Naive thymus-derived CD4-positive, alpha-beta T cell (primary cell): ENCODE measurements around the gene CDC25C. TPM values are rescaled to one million over a fixed set of nuclear protein-coding genes. Genes with fewer than 3 reads are reported as not detected.

Source experiments
- ATAC-seq: fragments of 150-1000 bp; cut with Tn5 transposase; 2 replicates; pipeline ENCODE4 v1.10.0; 2021; ENCODE audit warnings: mild to moderate bottlenecking, moderate library complexity
- CTCF ChIA-PET: fragments of 350-600 bp; sonication (Branson Sonifier 250); formaldehyde crosslinking; loops from one replicate; lab custom pipeline; 2021; ENCODE audit warnings: antibody characterized with exemption; lab: Charles Lee
- POLR2A ChIA-PET: fragments of 350-600 bp; sonication (Branson Sonifier 250); formaldehyde crosslinking; loops from one replicate; lab custom pipeline; 2021; ENCODE audit warnings: antibody characterized with exemption, inconsistent platforms; lab: Charles Lee
- DNase-seq, 9 donors: peaks; one replicate each; pipeline versions ENCODE4 v3.0.0 to v3.0.0-alpha.2; 2020 to 2022; ENCODE audit warnings: mixed read lengths in 1 of 9
- H3K27ac ChIP-seq: one replicate; pipeline ENCODE4 v1.7.0; 2013; ENCODE audit warnings: mild to moderate bottlenecking, low read depth, low read length, moderate library complexity
- H3K27me3 ChIP-seq, 2 donors: one replicate each; pipeline ENCODE4 v1.7.0; 2013; ENCODE audit warnings: low read length in 2 of 2, mild to moderate bottlenecking in 2 of 2, moderate library complexity in 2 of 2; ENCODE audit not compliant: control insufficient read depth in 2 of 2, insufficient read depth in 2 of 2
- H3K36me3 ChIP-seq, 3 experiments: 1 replicate in 2 of 3; 2 replicates in 1 of 3; pipeline ENCODE4 v1.7.0; 2013; ENCODE audit warnings: low read length in 3 of 3, mild to moderate bottlenecking in 3 of 3, moderate library complexity in 1 of 3; ENCODE audit not compliant: insufficient read depth in 3 of 3, control insufficient read depth in 2 of 3
- H3K4me1 ChIP-seq, 2 donors: one replicate each; pipeline ENCODE4 v1.7.0; 2013; ENCODE audit warnings: low read length in 2 of 2, mild to moderate bottlenecking in 2 of 2, moderate library complexity in 1 of 2; ENCODE audit not compliant: control insufficient read depth in 2 of 2, insufficient read depth in 2 of 2
- H3K4me3 ChIP-seq: 2 replicates; pipeline ENCODE4 v1.7.0; 2013; ENCODE audit warnings: mild to moderate bottlenecking, low read length
- H3K9me3 ChIP-seq, 3 experiments: 1 replicate in 2 of 3; 2 replicates in 1 of 3; pipeline ENCODE4 v1.7.0; 2013; ENCODE audit warnings: low read length in 3 of 3; ENCODE audit not compliant: control insufficient read depth in 2 of 3
- H3K27ac Mint-ChIP-seq, 9 donors: one replicate each; pipeline ENCODE4 v1.8.0; 2020 to 2022; ENCODE audit warnings: mixed read lengths in 9 of 9, mild to moderate bottlenecking in 8 of 9, moderate library complexity in 5 of 9, inconsistent platforms in 2 of 9
- H3K27me3 Mint-ChIP-seq, 5 donors: one replicate each; pipeline ENCODE4 v1.8.0; 2021 to 2022; ENCODE audit warnings: mixed read lengths in 5 of 5, mild to moderate bottlenecking in 1 of 5
- H3K36me3 Mint-ChIP-seq, 5 donors: one replicate each; pipeline ENCODE4 v1.8.0; 2020 to 2022; ENCODE audit warnings: mixed read lengths in 5 of 5, mild to moderate bottlenecking in 3 of 5, inconsistent platforms in 1 of 5
- H3K4me1 Mint-ChIP-seq, 7 donors: one replicate each; pipeline ENCODE4 v1.8.0; 2020 to 2022; ENCODE audit warnings: mixed read lengths in 7 of 7, mild to moderate bottlenecking in 3 of 7, inconsistent platforms in 1 of 7
- H3K4me3 Mint-ChIP-seq, 10 donors: one replicate each; pipeline ENCODE4 v1.8.0; 2020 to 2022; ENCODE audit warnings: mild to moderate bottlenecking in 10 of 10, mixed read lengths in 10 of 10, moderate library complexity in 6 of 10, inconsistent platforms in 2 of 10
- H3K9me3 Mint-ChIP-seq, 11 donors: one replicate each; pipeline ENCODE4 v1.8.0; 2020 to 2022; ENCODE audit warnings: mixed read lengths in 11 of 11, mild to moderate bottlenecking in 4 of 11, inconsistent platforms in 1 of 11, moderate library complexity in 1 of 11
- intact Hi-C, 2 donors: fragments of 100-400 bp; cut with micrococcal nuclease; formaldehyde crosslinking; loops; one replicate each; pipeline ENCODE4 v1.15.1; 2023
- polyA plus RNA-seq, 2 donors: library from polyadenylated mRNA; unstranded; fragments of 300-500 nt; fragmentation: Illumina TruSeq; gene quantifications; one replicate each; pipeline ENCODE4 v1.2.3, GENCODE V29; 2021
- total RNA-seq, 6 experiments: library from RNA in 5 of 6; stranded (reverse) in 5 of 6; gene quantifications; 1 replicate in 5 of 6; 2 replicates in 1 of 6; pipeline ENCODE4 v1.2.3 and lab custom pipeline; 2021 to 2026

The CDC25C gene
- total and polyA plus RNA-seq, 7 experiments from 2014 or later, result 9.8 TPM; not detected in 6

GRCh38 chr5:138354387-138354786 lies 22.8 kb upstream of the CDC25C start:
- Histone ChIP-seq H3K4me1 (peaks cover 18 to 32% of the 10 kb centered on the region in 2 donors), H3K27ac (peak overlapping the region; percentile 91), H3K27me3 (no peaks in the 10 kb centered on the region), H3K4me3 (peak overlapping the region; percentile 93), H3K9me3 (peaks cover 0 to 6% (median 0%) of the 10 kb centered on the region in 3 experiments), H3K36me3 (peaks cover 0 to 4% (median 0%) of the 10 kb centered on the region in 3 experiments)
- Mint-ChIP-seq H3K4me1 (peaks cover 32 to 55% (median 45%) of the 10 kb centered on the region in 7 donors), H3K9me3 (peaks cover 0 to 9% (median 0%) of the 10 kb centered on the region in 11 donors), H3K4me3 (peak overlapping the region; percentile 88 to 98 (median 96)), H3K27me3 (no peaks in the 10 kb centered on the region), H3K27ac (peak overlapping the region; percentile 89 to 98 (median 96)), H3K36me3 (peaks cover 0 to 14% (median 8%) of the 10 kb centered on the region in 5 donors)
- CTCF ChIA-PET, result interaction anchor here (0.6 to 4.0 kb wide), 5 partner anchors 14 to 1047 kb away, joined by 3 to 117 read pairs (median 4); partner anchors contain the start of gene FAM53C
- POLR2A ChIA-PET, result interaction anchor here (0.8 to 9.7 kb wide), 8 partner anchors 8 to 939 kb away, joined by 3 to 343 read pairs (median 6); partner anchors contain the start of genes CDC25C, EGR1, ETF1 and FAM53C
- intact Hi-C loops, result loop anchor here (5.0 to 10.0 kb wide), 6 partner anchors 53 to 1823 kb away; partner anchors contain the start of genes CYSTM1 (in 1 of the 2), FAM13B (in 1 of the 2), HNRNPA0 (in 1 of the 2) and MATR3 (in 1 of the 2)
- ATAC-seq, result no peak
- DNase-seq, result no peak

DNA sequence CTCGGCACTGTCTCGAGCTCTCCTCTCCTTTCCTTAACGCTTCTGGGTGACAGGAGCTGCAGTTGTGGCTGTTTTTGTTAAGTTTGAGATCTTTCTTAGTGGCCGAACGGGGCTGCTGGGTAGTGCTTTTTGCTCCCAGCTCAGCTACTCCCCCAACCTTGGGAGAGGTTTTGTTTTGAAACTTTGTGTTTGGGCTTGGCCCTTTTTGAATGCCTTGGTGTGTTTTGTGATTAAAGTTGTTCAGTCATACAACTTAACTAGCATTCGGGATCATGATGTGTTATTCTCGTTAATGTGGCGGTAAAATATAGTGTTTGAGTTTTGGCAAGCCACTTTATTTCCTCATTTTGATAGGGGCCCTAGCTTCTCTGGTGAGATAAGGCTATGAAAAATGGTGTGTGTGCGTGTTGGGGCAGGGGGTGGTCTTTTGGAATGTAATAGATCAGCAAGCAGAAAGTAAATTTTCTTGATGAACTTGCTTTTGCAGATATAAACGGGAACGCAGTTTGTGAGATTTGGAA lies 22.0 kb upstream of the CDC25C start:
- Histone ChIP-seq H3K9me3 (peaks cover 0 to 6% (median 0%) of the 10 kb centered on the region in 3 experiments), H3K4me1 (peaks cover 18 to 32% of the 10 kb centered on the region in 2 donors), H3K27ac (peak overlapping the region; percentile 91), H3K36me3 (peaks cover 0 to 8% (median 0%) of the 10 kb centered on the region in 3 experiments), H3K27me3 (no peaks in the 10 kb centered on the region), H3K4me3 (peak overlapping the region; percentile 93)
- intact Hi-C loops, result loop anchor here (1.0 to 10.0 kb wide), 13 partner anchors 15 to 1824 kb away; partner anchors contain the start of genes BRD8 (in 2 of the 2), CDC23 (in 1 of the 2), CYSTM1 (in 1 of the 2) and EGR1 (in 1 of the 2)
- Mint-ChIP-seq H3K4me1 (peaks cover 32 to 54% (median 45%) of the 10 kb centered on the region in 7 donors), H3K27ac (peak overlapping the region; percentile 89 to 98 (median 96)), H3K9me3 (peaks cover 0 to 9% (median 0%) of the 10 kb centered on the region in 11 donors), H3K27me3 (no peaks in the 10 kb centered on the region), H3K36me3 (peaks cover 0 to 14% (median 8%) of the 10 kb centered on the region in 5 donors), H3K4me3 (peak overlapping the region; percentile 88 to 98 (median 96))
- ATAC-seq (no peak), DNase-seq (peak in 3 of 9 donors; percentile 31 to 38 (median 34))
- ChIA-PET CTCF (interaction anchor here (0.7 to 4.0 kb wide), 10 partner anchors 12 to 226 kb away, joined by 3 to 117 read pairs (median 4); partner anchors contain the start of genes BRD8, FAM53C, KIF20A and REEP2), POLR2A (interaction anchor here (0.6 to 9.7 kb wide), 15 partner anchors 8 to 1755 kb away, joined by 3 to 343 read pairs (median 6); partner anchors contain the start of genes CDC23, CDC25C, EGR1 and ETF1)

GRCh38 chr5:138352722-138353559 lies 21.3 kb upstream of the CDC25C start:
- H3K4me3 ChIP-seq, result peak overlapping the region; percentile 93
- H3K4me1 ChIP-seq, result peaks cover 18 to 32% of the 10 kb centered on the region in 2 donors
- H3K36me3 ChIP-seq, result peaks cover 0 to 15% (median 4%) of the 10 kb centered on the region in 3 experiments
- POLR2A ChIA-PET, result interaction anchor here (0.7 to 9.7 kb wide), 15 partner anchors 9 to 989 kb away, joined by 3 to 343 read pairs (median 5); partner anchors contain the start of genes CDC23, CDC25C, EGR1 and ETF1
- H3K4me3 Mint-ChIP-seq, result peak overlapping the region; percentile 88 to 98 (median 96)
- peak overlapping the region; percentile 91 for H3K27ac ChIP-seq
- ATAC-seq (peak; percentile 63), DNase-seq (peak; percentile 69 to 85 (median 77))
- peaks cover 0 to 9% (median 0%) of the 10 kb centered on the region in 11 donors for H3K9me3 Mint-ChIP-seq
- H3K27me3 Mint-ChIP-seq, result no peaks in the 10 kb centered on the region
- H3K27ac Mint-ChIP-seq, result peak overlapping the region; percentile 89 to 98 (median 96)
- H3K27me3 ChIP-seq, result no peaks in the 10 kb centered on the region
- intact Hi-C loops, result loop anchor here (1.0 to 10.0 kb wide), 16 partner anchors 15 to 1824 kb away; partner anchors contain the start of genes BRD8 (in 2 of the 2), CDC23 (in 2 of the 2), CDC25C (in 2 of the 2) and ETF1 (in 2 of the 2)
- peaks cover 32 to 54% (median 46%) of the 10 kb centered on the region in 7 donors for H3K4me1 Mint-ChIP-seq
- peaks cover 0 to 6% (median 0%) of the 10 kb centered on the region in 3 experiments for H3K9me3 ChIP-seq
- CTCF ChIA-PET, result interaction anchor here (0.7 to 4.0 kb wide), 16 partner anchors 12 to 227 kb away, joined by 3 to 117 read pairs (median 5); partner anchors contain the start of genes BRD8, CDC25C, ETF1 and FAM53C
- H3K36me3 Mint-ChIP-seq, result peaks cover 0 to 12% (median 8%) of the 10 kb centered on the region in 5 donors

GRCh38 chr5:138352071-138352721 lies 20.6 kb upstream of the CDC25C start, which contains the start of gene KDM3B:
Gene KDM3B, plus strand, starts transcription at chr5:138352685. Its CDS starts 111 bp downstream, at chr5:138352796.
- peaks cover 0 to 9% (median 0%) of the 10 kb centered on the region in 11 donors for H3K9me3 Mint-ChIP-seq
- peaks cover 18 to 32% of the 10 kb centered on the region in 2 donors for H3K4me1 ChIP-seq
- CTCF ChIA-PET, result interaction anchor here (0.6 to 4.0 kb wide), 14 partner anchors 12 to 191 kb away, joined by 3 to 117 read pairs (median 5); partner anchors contain the start of genes BRD8, CDC25C, ETF1 and FAM53C
- H3K27me3 ChIP-seq, result no peaks in the 10 kb centered on the region
- DNase-seq (peak; percentile 82 to 100 (median 96)), ATAC-seq (peak; percentile 96)
- H3K27me3 Mint-ChIP-seq, result no peaks in the 10 kb centered on the region
- peak within 1 kb of the TSS; percentile 88 to 98 (median 96) for H3K4me3 Mint-ChIP-seq
- H3K4me1 Mint-ChIP-seq, result peaks cover 30 to 54% (median 48%) of the 10 kb centered on the region in 7 donors
- intact Hi-C loops, result loop anchor here (1.0 to 10.0 kb wide), 14 partner anchors 14 to 1825 kb away; partner anchors contain the start of genes CDC25C (in 2 of the 2), ETF1 (in 2 of the 2), FAM53C (in 2 of the 2) and CDC23 (in 1 of the 2)
- H3K4me3 ChIP-seq, result peak within 1 kb of the TSS; percentile 93
- H3K27ac ChIP-seq, result peak within 1 kb of the TSS; percentile 91
- H3K9me3 ChIP-seq, result peaks cover 0 to 6% (median 0%) of the 10 kb centered on the region in 3 experiments
- H3K36me3 ChIP-seq, result peaks cover 4 to 22% (median 5%) of the 10 kb centered on the region in 3 experiments
- POLR2A ChIA-PET, result interaction anchor here (0.7 to 9.7 kb wide), 8 partner anchors 15 to 223 kb away, joined by 3 to 343 read pairs (median 5); partner anchors contain the start of genes CDC25C, FAM53C, HSPA9 and KIF20A
- H3K27ac Mint-ChIP-seq, result peak within 1 kb of the TSS; percentile 90 to 98 (median 96)
- H3K36me3 Mint-ChIP-seq, result peaks cover 0 to 15% (median 12%) of the 10 kb centered on the region in 5 donors

DNA sequence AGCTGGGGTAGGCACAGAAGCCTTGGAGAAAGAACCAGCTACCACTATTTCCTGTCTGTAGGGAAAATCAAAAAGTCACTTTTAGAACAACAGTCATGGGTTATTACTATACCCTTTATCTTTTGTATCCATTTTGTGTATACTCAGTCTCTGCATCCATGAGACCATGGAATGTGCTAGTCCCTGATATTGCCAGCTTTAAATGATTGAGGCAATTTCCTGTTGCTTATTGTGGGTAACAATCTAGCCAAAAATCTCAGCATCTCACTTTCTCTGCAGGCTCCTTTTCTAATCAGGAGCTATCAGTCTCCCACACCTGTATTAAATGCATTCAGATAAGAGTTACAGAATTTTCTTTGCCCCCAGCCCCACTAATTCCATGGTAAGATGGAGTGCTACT lies 19.9 kb upstream of the CDC25C start:
- H3K27ac Mint-ChIP-seq, result peak overlapping the region; percentile 70 to 95 (median 85)
- H3K4me1 ChIP-seq, result peaks cover 18 to 32% of the 10 kb centered on the region in 2 donors
- ATAC-seq (no peak), DNase-seq (no peak)
- ChIA-PET CTCF (interaction anchor here (0.6 to 4.0 kb wide), 15 partner anchors 11 to 192 kb away, joined by 3 to 117 read pairs (median 5); partner anchors contain the start of genes BRD8, CDC25C, ETF1 and FAM53C), POLR2A (interaction anchor here (0.7 to 9.7 kb wide), 5 partner anchors 15 to 224 kb away, joined by 3 to 343 read pairs (median 3); partner anchors contain the start of genes CDC25C, FAM53C, HSPA9 and KIF20A)
- H3K27ac ChIP-seq, result peak overlapping the region; percentile 0
- H3K4me3 ChIP-seq, result no peak overlapping the region
- peaks cover 0 to 6% (median 0%) of the 10 kb centered on the region in 3 experiments for H3K9me3 ChIP-seq
- H3K27me3 ChIP-seq, result no peaks in the 10 kb centered on the region
- intact Hi-C loops, result loop anchor here (5.0 to 10.0 kb wide), 6 partner anchors 56 to 1826 kb away; partner anchors contain the start of genes CYSTM1 (in 1 of the 2), FAM13B (in 1 of the 2), HNRNPA0 (in 1 of the 2) and MATR3 (in 1 of the 2)
- H3K4me1 Mint-ChIP-seq, result peaks cover 26 to 50% (median 45%) of the 10 kb centered on the region in 7 donors
- peaks cover 0 to 22% (median 15%) of the 10 kb centered on the region in 5 donors for H3K36me3 Mint-ChIP-seq
- peak overlapping the region; percentile 67 to 87 (median 81) for H3K4me3 Mint-ChIP-seq
- H3K27me3 Mint-ChIP-seq, result no peaks in the 10 kb centered on the region
- H3K9me3 Mint-ChIP-seq, result peaks cover 0 to 9% (median 0%) of the 10 kb centered on the region in 11 donors
- H3K36me3 ChIP-seq, result peaks cover 5 to 29% (median 8%) of the 10 kb centered on the region in 3 experiments
